Common myeloid progenitor, CD34-positive (primary cell): ENCODE data around the gene CHRNA9.

Experiments used
- CTCF ChIA-PET: fragments of 350-600 bp; sonication (Branson Sonifier 250); formaldehyde crosslinking; loops from one replicate; lab custom pipeline; 2021; ENCODE audit warnings: antibody characterized with exemption; lab: Charles Lee
- POLR2A ChIA-PET: fragments of 350-600 bp; sonication (Branson Sonifier 250); formaldehyde crosslinking; loops from one replicate; lab custom pipeline; 2021; ENCODE audit warnings: antibody characterized with exemption; lab: Charles Lee
- DNase-seq, 3 donors: peaks; one replicate each; pipeline versions ENCODE4 v3.0.0 to v3.0.0-alpha.2; 2013
- H3K27ac ChIP-seq, 2 experiments: 1 replicate in 1 of 2; 2 replicates in 1 of 2; pipeline ENCODE4 v1.7.0; 2013; ENCODE audit warnings: inconsistent platforms in 2 of 2, low read length in 2 of 2, mild to moderate bottlenecking in 2 of 2, low read depth in 1 of 2, moderate library complexity in 1 of 2; ENCODE audit not compliant: severe bottlenecking in 2 of 2, insufficient read depth in 1 of 2, poor library complexity in 1 of 2
- H3K27me3 ChIP-seq, 5 experiments: replicated peaks in 2 of 5; 1 replicate in 3 of 5; 2 replicates in 2 of 5; pipeline versions ENCODE4 v1.6.1 to v1.7.0; 2013; ENCODE audit warnings: low read length in 4 of 5, mild to moderate bottlenecking in 2 of 5, moderate library complexity in 2 of 5, inconsistent platforms in 1 of 5; ENCODE audit not compliant: insufficient read depth in 5 of 5, control insufficient read depth in 4 of 5
- H3K36me3 ChIP-seq, 4 experiments: 1 replicate in 2 of 4; 2 replicates in 2 of 4; pipeline versions ENCODE4 v1.6.1 to v1.7.0; 2013; ENCODE audit warnings: low read length in 3 of 4, control low read depth in 1 of 4, mild to moderate bottlenecking in 1 of 4; ENCODE audit not compliant: control insufficient read depth in 4 of 4, insufficient read depth in 4 of 4
- H3K4me1 ChIP-seq, 4 experiments: 1 replicate in 3 of 4; 2 replicates in 1 of 4; pipeline versions ENCODE4 v1.6.1 to v1.7.1; 2013; ENCODE audit warnings: low read length in 3 of 4, mild to moderate bottlenecking in 3 of 4, control low read depth in 1 of 4, inconsistent platforms in 1 of 4, moderate library complexity in 1 of 4; ENCODE audit not compliant: control insufficient read depth in 4 of 4, insufficient read depth in 4 of 4; ENCODE audit errors: control extremely low read depth in 1 of 4
- H3K4me3 ChIP-seq, 7 experiments: 1 replicate in 4 of 7; 2 replicates in 3 of 7; pipeline versions ENCODE4 v1.5.1 to v1.7.0; 2013; ENCODE audit warnings: mild to moderate bottlenecking in 7 of 7, low read length in 6 of 7, moderate library complexity in 6 of 7, inconsistent platforms in 2 of 7, low read depth in 2 of 7, control low read depth in 1 of 7; ENCODE audit not compliant: insufficient read depth in 4 of 7, control insufficient read depth in 1 of 7; ENCODE audit errors: extremely low read depth in 1 of 7
- H3K9me3 ChIP-seq, 5 experiments: 1 replicate in 4 of 5; 2 replicates in 1 of 5; pipeline versions ENCODE4 v1.6.1 to v1.7.1; 2013; ENCODE audit warnings: low read length in 4 of 5, mild to moderate bottlenecking in 2 of 5, inconsistent platforms in 1 of 5, low read depth in 1 of 5, moderate library complexity in 1 of 5; ENCODE audit not compliant: control insufficient read depth in 4 of 5, insufficient read depth in 2 of 5; ENCODE audit errors: control extremely low read depth in 1 of 5
- WGBS: methylation state at CpG from one replicate; pipeline ENCODE4 v1.1.5; 2013; ENCODE audit not compliant: insufficient coverage; 5-methylcytosine and 5-hydroxymethylcytosine counted together

The CHRNA9 gene

DNA sequence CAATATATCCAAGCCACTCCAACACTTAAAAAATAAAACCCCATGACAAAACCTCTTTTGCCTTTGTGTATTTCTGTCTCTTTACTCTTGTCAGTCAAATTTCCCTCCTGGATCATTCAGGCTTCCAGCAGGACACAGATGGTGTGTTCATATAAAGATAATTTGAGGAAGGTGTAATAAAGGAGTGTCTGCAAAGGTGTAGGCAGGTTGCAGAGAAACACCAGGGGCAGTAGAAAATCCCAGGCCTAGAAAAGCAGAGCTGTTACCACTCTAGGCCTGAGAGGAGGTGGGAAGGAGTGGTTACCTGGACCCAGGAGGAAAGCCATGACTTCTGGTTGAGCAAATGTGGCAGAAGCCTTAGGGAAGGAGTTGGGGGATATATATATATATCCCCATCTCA lies 28.8 kb downstream of the CHRNA9 start:
- no peak overlapping the region for H3K27ac ChIP-seq
- no peaks in the 10 kb centered on the region for H3K36me3 ChIP-seq
- H3K9me3 ChIP-seq: peaks cover 0 to 5% (median 0%) of the 10 kb centered on the region in 5 experiments
- H3K27me3 ChIP-seq: no peaks in the 10 kb centered on the region
- DNase-seq: no peak
- ChIA-PET CTCF (no interaction called here), POLR2A (no interaction called here)
- no peak overlapping the region for H3K4me3 ChIP-seq
- no peaks in the 10 kb centered on the region for H3K4me1 ChIP-seq

DNA sequence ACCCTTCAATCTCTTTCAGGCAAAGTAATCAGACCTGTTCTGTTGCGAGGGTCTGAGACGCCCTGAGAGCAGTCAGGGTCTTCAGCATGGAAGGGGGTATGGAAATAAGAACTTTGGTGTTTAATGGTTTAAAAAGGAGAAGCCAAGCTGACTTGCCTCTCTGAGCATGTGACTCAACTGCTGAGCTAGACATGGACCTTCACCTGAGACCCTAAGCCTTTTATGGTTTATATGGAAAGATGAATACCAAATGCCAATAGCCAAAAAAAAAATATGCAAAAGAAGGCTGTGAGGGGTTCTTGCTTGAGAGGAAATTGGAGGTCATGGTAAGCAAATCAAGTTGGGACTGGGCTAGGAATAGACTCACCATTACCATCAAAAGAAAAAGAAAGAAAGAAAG lies 30.6 kb downstream of the CHRNA9 start:
- no peak for DNase-seq
- POLR2A ChIA-PET: no interaction called here
- Histone ChIP-seq H3K9me3 (peaks cover 0 to 5% (median 0%) of the 10 kb centered on the region in 5 experiments), H3K27ac (no peak overlapping the region), H3K27me3 (no peaks in the 10 kb centered on the region), H3K4me1 (no peaks in the 10 kb centered on the region), H3K36me3 (no peaks in the 10 kb centered on the region), H3K4me3 (no peak overlapping the region)
- CTCF ChIA-PET: no interaction called here
- 100% methylated on average over 2 of the region's 2 CpGs for WGBS

DNA sequence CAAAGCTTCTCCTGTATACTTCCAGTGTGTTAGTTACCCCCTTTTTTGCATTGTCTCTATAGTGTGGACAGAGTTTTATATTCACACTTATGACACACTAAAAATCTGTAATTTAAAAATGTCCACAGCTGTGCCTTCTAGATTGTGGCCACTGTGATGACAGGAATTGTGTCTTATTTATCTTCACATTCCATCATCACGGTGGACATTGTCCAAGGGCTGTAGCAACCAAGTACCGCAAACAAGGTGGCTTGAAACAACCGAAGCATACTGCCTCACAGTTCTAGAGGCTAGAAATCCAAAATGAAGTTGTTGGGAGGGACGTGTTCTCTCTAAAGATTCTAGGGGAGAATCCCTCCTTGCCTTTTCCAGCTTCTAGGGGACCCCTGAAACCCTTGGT lies 32.3 kb downstream of the CHRNA9 start:
- Histone ChIP-seq H3K27ac (no peak overlapping the region), H3K36me3 (no peaks in the 10 kb centered on the region), H3K9me3 (no peaks in the 10 kb centered on the region), H3K4me1 (no peaks in the 10 kb centered on the region), H3K27me3 (no peaks in the 10 kb centered on the region), H3K4me3 (no peak overlapping the region)
- no peak for DNase-seq
- ChIA-PET CTCF (no interaction called here), POLR2A (no interaction called here)
- 93% methylated on average over 3 of the region's 4 CpGs for WGBS

DNA sequence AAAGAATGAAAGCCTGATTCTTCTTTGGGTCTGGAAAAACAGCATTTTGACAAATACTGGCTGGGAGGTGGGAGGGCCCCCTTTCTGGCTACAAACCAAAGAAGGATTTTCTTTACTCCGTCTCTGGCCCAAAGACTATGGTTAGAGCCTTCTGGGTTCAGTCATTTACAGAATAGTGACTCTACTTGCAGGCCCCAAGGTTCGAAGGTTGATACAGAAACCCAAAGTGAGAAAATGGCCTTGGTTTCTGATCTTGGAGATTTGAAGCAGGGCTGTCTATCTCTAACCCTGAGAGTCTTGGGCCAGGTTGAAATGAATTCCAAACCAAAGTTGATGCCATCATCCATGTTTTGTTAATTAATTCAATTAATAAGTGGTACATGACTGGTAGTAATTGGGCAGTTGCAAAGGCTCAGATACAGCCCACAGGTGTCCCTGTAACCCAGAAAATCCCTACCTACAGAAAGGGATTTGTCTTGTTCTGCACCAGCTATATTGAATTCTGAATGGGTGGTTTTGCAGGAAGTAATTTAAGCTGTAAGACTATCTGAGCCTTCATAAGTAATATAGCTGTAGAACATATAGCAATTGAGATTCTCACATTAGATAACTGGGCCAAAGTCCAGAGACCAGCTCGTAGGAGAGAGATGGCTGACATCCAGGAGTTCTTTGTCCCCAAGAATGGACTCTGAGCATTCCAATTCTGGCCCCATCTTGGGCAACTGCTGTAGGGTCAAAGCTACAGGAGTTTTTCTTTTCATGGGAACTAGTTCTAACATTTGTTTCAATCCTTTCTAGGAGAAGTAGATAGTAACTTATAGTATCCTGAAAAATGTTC lies 34.5 kb downstream of the CHRNA9 start:
- Histone ChIP-seq H3K4me1 (no peaks in the 10 kb centered on the region), H3K9me3 (no peaks in the 10 kb centered on the region), H3K4me3 (no peak overlapping the region), H3K27me3 (no peaks in the 10 kb centered on the region), H3K36me3 (no peaks in the 10 kb centered on the region), H3K27ac (no peak overlapping the region)
- no peak for DNase-seq
- CTCF ChIA-PET: no interaction called here
- 100% methylated on average over 3 of the region's 3 CpGs for WGBS
- POLR2A ChIA-PET: interaction anchor here (0.5 kb wide), 1 partner anchor 251 kb away, joined by 3 read pairs; no protein-coding TSS in a partner anchor

DNA sequence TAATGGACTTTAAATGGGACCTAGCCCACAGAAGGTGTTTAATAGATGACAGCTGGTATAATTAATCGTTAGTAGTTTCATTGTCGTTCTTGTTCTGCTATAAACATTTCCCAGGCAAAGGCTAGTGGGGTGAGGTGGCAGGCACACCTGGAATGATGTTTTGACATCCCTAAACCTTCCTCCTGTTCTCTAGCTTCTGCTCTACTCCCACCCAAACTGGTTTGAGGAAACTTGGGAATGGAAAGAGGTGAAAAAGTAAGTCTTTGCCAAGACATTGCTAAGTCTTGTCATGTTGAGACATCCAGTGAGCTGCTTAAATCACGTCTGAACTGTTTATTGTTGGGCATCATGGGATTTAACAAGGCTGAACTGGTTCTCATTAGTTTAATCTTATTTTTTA lies 37.5 kb downstream of the CHRNA9 start:
- no peak overlapping the region for H3K27ac ChIP-seq
- H3K4me3 ChIP-seq: no peak overlapping the region
- CTCF ChIA-PET: no interaction called here
- H3K36me3 ChIP-seq: no peaks in the 10 kb centered on the region
- no peaks in the 10 kb centered on the region for H3K9me3 ChIP-seq
- no peak for DNase-seq
- H3K4me1 ChIP-seq: no peaks in the 10 kb centered on the region
- 100% methylated on average over 1 of the region's 3 CpGs for WGBS
- POLR2A ChIA-PET: no interaction called here
- no peaks in the 10 kb centered on the region for H3K27me3 ChIP-seq

- Histone ChIP-seq H3K4me1 (no peaks in the 10 kb centered on the region), H3K27ac (no peak overlapping the region), H3K4me3 (no peak overlapping the region), H3K9me3 (no peaks in the 10 kb centered on the region), H3K36me3 (no peaks in the 10 kb centered on the region), H3K27me3 (no peaks in the 10 kb centered on the region)
- DNase-seq: no peak
- no CpG with 5 or more reads among the region's 3 CpGs for WGBS
- ChIA-PET POLR2A (no interaction called here), CTCF (no interaction called here)
Observed at GRCh38 chr4:40373636-40374035, 38.5 kb downstream of the CHRNA9 start.

DNA sequence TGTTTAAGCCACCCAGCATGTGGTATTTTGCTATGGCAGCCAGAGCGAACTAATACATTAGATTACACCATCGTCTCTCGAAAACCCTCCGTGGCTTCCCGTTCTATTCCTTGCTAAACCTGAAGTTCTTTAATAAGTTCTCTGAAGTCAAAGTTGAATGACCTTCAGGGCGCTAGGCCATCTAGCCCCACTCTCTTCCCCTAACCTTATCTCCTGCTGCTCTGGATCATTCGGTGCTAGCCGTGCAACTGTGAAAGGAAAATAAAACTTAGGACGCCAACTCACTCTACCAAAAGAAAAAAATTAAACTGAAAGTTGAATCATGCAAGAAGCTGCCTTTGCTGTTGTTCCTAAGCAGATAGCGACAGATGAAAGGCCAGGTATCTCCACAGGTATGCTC lies 40.0 kb downstream of the CHRNA9 start:
- CTCF ChIA-PET: no interaction called here
- Histone ChIP-seq H3K27ac (no peak overlapping the region), H3K27me3 (no peaks in the 10 kb centered on the region), H3K4me1 (no peaks in the 10 kb centered on the region), H3K4me3 (no peak overlapping the region), H3K9me3 (no peaks in the 10 kb centered on the region), H3K36me3 (no peaks in the 10 kb centered on the region)
- POLR2A ChIA-PET: no interaction called here
- 90% methylated on average over 7 of the region's 10 CpGs for WGBS
- no peak for DNase-seq
